Measurements from ENCODE around the gene ZNF143.

DNA sequence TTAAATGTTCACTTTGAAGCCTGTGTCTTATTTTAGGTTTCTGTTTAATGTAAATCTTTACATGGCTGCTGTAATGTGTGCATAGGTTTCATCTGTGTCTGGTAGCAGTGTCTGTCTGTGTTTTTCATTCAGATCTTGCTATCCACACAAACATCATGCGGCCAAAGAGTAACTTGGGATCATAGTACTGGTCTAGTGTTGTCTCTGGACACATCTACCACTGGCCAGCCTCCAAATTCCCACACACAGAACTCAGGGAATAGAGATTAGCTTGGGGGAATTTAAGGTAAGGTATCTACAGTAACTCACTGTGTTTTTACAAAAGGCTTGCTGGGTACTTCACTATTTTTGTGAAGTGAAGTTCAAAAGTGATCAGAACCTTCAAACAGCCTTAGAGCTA lies 32.1 kb upstream of the ZNF143 start:
- no peak for TF ChIP-seq POLR2A (IDR thresholded peaks at IDR 0.05)
- TF ChIP-seq, protein P1, sequence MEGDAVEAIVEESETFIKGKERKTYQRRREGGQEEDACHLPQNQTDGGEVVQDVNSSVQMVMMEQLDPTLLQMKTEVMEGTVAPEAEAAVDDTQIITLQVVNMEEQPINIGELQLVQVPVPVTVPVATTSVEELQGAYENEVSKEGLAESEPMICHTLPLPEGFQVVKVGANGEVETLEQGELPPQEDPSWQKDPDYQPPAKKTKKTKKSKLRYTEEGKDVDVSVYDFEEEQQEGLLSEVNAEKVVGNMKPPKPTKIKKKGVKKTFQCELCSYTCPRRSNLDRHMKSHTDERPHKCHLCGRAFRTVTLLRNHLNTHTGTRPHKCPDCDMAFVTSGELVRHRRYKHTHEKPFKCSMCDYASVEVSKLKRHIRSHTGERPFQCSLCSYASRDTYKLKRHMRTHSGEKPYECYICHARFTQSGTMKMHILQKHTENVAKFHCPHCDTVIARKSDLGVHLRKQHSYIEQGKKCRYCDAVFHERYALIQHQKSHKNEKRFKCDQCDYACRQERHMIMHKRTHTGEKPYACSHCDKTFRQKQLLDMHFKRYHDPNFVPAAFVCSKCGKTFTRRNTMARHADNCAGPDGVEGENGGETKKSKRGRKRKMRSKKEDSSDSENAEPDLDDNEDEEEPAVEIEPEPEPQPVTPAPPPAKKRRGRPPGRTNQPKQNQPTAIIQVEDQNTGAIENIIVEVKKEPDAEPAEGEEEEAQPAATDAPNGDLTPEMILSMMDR (IDR thresholded peaks at IDR 0.05) = no peak

Data from lower leg skin (tissue), 3 donors.